Measurements from ENCODE around the gene TARP.

TARP gene

DNA sequence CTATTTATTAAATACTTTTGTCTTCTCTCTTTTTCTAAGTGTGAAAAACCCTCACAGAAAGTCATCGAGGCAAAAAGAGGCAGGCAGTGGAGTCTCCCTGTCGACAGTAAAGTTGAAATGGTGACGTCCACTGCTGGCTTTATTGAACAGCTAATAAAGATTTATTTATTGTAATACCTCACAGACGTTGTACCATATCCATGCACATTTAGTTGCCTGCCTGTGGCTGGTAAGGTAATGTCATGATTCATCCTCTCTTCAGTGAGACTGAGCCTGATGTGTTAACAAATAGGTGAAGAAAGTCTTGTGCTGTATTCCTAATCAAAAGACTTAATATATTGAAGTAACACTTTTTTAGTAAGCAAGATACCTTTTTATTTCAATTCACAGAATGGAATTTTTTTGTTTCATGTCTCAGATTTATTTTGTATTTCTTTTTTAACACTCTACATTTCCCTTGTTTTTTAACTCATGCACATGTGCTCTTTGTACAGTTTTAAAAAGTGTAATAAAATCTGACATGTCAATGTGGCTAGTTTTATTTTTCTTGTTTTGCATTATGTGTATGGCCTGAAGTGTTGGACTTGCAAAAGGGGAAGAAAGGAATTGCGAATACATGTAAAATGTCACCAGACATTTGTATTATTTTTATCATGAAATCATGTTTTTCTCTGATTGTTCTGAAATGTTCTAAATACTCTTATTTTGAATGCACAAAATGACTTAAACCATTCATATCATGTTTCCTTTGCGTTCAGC lies 43.4 kb downstream of the TARP start:
- H3K9me3 ChIP-seq, result no peaks in the 10 kb centered on the region
- intact Hi-C loops (cut with DNase I), result no loop called here
- TF ChIP-seq POLR2A (IDR thresholded peaks at IDR 0.05) (no peak), CTCF (IDR thresholded peaks at IDR 0.05) (no peak), EP300 (IDR thresholded peaks at IDR 0.05) (no peak)
- no peaks in the 10 kb centered on the region for H3K4me1 ChIP-seq (ENCODE audit: insufficient read depth)
- H3K4me3 ChIP-seq, result no peak overlapping the region
- no peaks in the 10 kb centered on the region for H3K36me3 ChIP-seq
- no peaks in the 10 kb centered on the region for H3K27me3 ChIP-seq
- WGBS, 3 donors, result 80 to 84% (median 81%) methylated on average over 6 of the region's 6 CpGs
- no peak overlapping the region for H3K27ac ChIP-seq
- DNase-seq, result no peak

- WGBS, 3 donors, result 64 to 71% (median 65%) methylated on average over 6 of the region's 6 CpGs
- TF ChIP-seq EP300 (IDR thresholded peaks at IDR 0.05), result no peak
- no peak for TF ChIP-seq POLR2A (IDR thresholded peaks at IDR 0.05)
- no peak for TF ChIP-seq CTCF (IDR thresholded peaks at IDR 0.05)
- Histone ChIP-seq H3K4me3 (no peak overlapping the region), H3K27ac (no peak overlapping the region), H3K27me3 (no peaks in the 10 kb centered on the region), H3K9me3 (no peaks in the 10 kb centered on the region), H3K36me3 (no peaks in the 10 kb centered on the region), H3K4me1 (ENCODE audit: insufficient read depth) (no peaks in the 10 kb centered on the region)
- intact Hi-C loops (cut with DNase I), result no loop called here
- no peak for DNase-seq
Measured at GRCh38 chr7:38229386-38229785, 44.0 kb downstream of the TARP start.

- 85 to 92% (median 88%) methylated on average over 5 of the region's 5 CpGs for whole genome bisulfite sequencing, 3 donors
- TF ChIP-seq CTCF (IDR thresholded peaks at IDR 0.05) (no peak), POLR2A (IDR thresholded peaks at IDR 0.05) (no peak), EP300 (IDR thresholded peaks at IDR 0.05) (no peak)
Measured at GRCh38 chr7:38224392-38224791, 49.0 kb downstream of the TARP start.

GRCh38 chr7:38223306-38223705 lies 50.1 kb downstream of the TARP start:
- no peak for DNase-seq
- WGBS, 3 donors, result 97 to 98% (median 98%) methylated on average over 2 of the region's 2 CpGs
- Histone ChIP-seq H3K36me3 (no peaks in the 10 kb centered on the region), H3K4me3 (no peak overlapping the region), H3K27me3 (no peaks in the 10 kb centered on the region), H3K9me3 (no peaks in the 10 kb centered on the region), H3K4me1 (ENCODE audit: insufficient read depth) (no peaks in the 10 kb centered on the region), H3K27ac (no peak overlapping the region)
- TF ChIP-seq EP300 (IDR thresholded peaks at IDR 0.05), result no peak
- no peak for TF ChIP-seq CTCF (IDR thresholded peaks at IDR 0.05)
- TF ChIP-seq POLR2A (IDR thresholded peaks at IDR 0.05), result no peak
- intact Hi-C loops (cut with DNase I), result loop anchor here in 3 of 4 donors (2.0 to 5.0 kb wide), 5 partner anchors 111 to 326 kb away; no protein-coding TSS in a partner anchor

More at GRCh38 chr7:38224392-38224791, 49.0 kb downstream of the TARP start:
- DNase-seq, result no peak
- intact Hi-C loops (cut with DNase I), result loop anchor here in 2 of 4 donors (5.0 kb wide), 4 partner anchors 112 to 327 kb away; no protein-coding TSS in a partner anchor
- no peaks in the 10 kb centered on the region for H3K27me3 ChIP-seq
- H3K27ac ChIP-seq, result no peak overlapping the region
- H3K36me3 ChIP-seq, result no peaks in the 10 kb centered on the region
- H3K9me3 ChIP-seq, result no peaks in the 10 kb centered on the region
- H3K4me3 ChIP-seq, result no peak overlapping the region
- no peaks in the 10 kb centered on the region for H3K4me1 ChIP-seq (ENCODE audit: insufficient read depth)

Data from ovary (tissue), 7 donors.